HG03565 (cell line): ENCODE measurements around the gene SGCD.

Source experiments
- ATAC-seq: cut with Tn5 transposase; IDR thresholded peaks from one replicate; pipeline ENCODE4 v1.9.1; 2021; ENCODE audit warnings: mild to moderate bottlenecking, moderate library complexity; ENCODE audit not compliant: unreplicated experiment

SGCD gene

DNA sequence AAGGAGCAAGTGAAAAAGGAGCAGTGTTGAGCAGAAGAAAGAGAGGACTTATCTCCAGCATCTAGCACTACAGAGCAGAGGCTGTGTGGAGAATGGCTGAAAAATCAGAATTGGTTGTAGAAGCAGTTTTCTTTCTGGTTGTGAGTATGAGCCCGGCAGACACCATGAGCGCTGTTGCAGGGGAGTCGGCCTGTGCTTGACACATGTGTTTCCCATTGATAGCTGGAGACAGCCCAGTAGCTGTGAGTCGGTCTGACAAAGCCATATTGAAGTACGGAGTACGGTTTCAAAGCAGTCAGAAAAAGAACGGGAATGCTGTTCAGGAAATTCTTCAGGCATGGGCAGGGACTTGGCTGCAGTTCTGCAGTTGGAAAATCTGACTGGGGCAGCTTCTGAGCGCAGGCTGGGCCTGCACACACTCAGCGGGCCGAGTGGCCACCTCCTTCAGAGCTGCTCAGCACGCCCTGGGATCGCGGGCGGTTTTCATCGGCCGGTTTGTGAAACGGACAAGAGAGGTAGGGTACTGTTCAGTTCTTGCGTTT, at the start of gene SGCD:
Gene SGCD, plus strand, starts transcription at position 447 of the 542 bp plus-strand sequence.
- ATAC-seq, result no peak

DNA sequence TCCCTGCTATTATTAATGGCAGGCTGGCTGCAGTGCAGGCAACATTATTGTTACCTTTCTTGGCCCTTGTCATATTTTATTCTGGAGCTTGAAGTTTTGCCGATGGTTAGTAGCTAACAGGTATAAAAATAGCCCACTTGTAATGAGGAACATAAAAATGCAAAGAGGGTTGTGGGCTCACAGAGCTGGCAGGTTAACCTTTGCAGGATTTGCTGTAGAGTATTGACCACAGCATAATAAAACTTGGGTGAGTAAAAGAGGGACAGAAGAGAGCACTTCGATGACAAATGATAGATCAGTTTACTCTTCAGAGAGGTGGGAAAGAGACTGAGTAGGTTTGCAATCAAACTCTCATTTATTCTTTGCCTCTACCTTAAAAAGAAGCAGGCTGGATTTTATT, 49.7 kb upstream of the SGCD start:
- no peak for ATAC-seq

DNA sequence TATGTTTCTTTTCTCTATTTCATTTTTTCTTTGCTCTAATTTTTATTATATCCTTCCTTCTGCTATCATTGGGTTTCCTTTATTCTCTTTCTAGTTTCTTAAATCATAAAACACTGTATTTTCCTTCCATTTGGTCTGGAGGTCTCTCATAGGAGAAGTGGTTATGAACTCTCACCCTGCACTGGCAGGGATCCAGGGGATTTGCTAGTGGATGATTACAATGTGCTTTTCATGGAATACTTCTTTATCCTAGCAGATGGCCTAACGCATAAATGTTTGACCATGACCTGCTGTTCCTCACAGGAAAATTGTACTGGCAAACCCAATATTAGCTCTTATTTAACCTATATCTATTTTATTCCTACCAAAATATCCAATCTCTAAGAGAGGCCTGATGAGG, 31.5 kb upstream of the SGCD start:
- no peak for ATAC-seq

DNA sequence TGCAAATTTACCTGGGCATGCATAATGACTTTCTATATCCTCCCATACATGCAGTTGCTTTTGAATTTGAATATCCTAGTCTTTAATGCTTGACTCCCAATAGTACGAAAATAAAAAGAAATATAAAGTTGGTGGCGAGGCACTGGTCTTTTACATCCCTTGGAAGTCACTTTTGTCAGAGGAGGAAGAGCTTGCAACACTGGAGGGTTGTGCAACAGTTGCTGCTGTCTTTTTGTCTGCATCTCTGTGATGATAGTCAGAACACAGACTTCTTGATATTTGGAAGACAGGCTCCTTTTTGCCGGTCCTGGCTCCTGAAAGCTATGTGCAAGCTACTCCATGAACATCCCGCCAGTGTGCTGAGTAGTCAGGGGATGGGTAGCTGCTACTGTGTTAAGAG, 16.8 kb upstream of the SGCD start:
- ATAC-seq, result no peak

DNA sequence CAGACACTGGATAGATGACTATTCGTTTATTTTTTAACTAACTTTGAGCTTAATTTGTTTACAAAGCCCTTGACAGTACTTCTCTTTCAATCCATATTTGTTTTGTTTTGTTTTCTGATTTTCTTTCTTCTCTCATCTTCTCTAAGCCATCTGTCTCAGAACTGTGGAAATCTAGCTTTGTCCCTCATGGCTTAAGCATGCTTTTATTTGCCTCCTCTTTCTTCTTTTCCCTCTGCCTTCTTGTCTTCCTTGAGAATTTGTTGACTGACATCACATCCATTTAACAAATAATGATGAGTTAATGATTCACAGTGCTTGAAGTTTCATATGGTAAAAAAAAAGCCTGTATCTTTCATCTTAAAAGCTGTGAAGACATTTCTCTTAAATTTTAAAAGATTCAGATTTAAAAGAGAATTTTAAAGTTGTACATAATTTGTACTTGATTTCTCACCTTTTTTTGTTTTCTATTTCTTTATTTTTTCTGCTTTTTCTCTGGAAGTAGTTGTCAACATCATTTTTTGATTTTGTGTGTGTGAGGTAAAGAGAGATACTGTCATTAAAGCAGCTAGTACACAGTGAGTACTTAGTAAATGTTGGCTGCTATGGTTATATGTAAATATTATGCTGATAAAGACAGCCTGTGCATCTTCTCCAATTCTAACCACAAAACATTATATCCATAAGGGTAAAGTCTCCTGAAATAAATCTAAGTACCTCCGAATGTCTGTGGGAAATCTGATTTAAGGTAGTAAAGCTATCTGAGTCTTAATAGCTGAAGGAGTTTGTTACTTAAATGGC, 13.9 kb upstream of the SGCD start:
- ATAC-seq, result no peak

DNA sequence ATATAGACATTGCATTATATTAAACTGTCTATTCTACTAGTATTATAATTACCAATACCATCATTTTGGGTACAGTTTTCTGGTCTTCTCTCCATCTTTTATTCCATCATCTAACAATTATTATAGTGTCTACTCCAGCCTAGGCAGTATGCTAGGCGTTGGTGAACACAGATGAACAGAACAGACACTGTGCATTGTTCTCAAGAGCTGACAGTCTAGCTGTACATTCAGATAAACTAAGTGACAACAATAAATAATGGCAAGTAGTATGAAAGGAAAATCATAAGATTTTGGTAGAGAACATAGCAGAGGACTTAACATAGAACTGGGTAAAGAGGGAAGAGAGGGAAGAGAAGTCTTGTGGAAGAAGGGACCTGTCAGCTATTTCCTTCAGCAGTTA, 12.5 kb upstream of the SGCD start:
- ATAC-seq, result no peak

DNA sequence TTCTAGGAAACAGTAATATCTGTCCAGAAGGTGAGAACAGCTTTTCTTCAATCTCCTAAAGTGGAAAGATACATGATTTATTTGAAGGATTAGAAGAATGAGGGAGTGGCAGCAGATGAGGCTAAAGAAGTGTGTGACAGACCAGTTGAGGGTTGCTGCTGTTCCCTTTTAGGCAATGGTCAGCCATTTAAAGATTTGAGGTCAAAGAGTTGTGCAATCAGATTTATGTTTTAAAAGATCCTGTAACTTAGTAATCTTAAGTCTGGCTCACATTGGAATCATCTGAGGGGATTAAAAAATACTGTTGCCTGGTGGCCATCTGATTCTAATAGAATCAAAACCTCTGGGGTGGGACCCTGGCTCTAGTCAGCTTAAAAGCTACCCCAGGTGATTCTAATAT, 4.3 kb upstream of the SGCD start:
- no peak for ATAC-seq

DNA sequence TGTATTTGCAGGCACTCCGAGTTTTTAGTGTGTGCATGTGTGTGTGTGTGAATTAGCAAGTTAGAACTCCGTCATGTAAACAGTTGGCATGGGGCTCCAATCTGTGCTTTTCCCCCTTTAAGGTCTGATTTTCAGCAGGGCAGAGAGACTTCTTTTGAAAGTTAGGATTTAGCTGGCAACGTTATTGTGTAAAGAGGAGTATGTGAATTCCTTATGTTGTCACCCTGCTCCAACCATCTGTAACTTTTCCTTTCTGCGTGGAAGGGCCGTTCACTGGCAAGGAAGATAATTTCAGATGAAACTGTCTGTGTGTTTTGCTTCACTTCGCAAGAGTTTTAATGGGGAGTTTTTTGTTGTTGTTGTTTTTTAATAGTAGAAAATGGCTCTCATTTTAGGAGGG, 332 bp downstream of the SGCD start:
- ATAC-seq, result no peak

DNA sequence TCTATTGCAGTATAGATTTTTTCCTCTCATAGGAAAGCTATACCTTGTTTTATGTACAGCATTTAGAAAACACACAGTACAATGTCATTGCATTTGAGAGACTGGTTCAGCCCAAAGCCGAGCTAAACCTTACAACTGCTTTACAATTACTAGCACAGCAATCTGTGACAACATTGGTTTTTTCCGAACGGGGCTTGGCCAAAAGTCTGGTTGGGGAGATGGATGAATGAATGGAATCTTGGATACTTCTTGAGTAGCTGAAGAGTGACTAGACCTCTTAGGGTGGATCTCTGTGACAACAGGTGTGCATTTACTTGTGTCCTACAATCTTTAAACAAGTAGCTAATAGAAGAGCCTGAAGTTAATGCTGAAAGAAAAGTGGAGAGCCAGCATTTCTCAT, 1.2 kb downstream of the SGCD start:
- ATAC-seq, result no peak

DNA sequence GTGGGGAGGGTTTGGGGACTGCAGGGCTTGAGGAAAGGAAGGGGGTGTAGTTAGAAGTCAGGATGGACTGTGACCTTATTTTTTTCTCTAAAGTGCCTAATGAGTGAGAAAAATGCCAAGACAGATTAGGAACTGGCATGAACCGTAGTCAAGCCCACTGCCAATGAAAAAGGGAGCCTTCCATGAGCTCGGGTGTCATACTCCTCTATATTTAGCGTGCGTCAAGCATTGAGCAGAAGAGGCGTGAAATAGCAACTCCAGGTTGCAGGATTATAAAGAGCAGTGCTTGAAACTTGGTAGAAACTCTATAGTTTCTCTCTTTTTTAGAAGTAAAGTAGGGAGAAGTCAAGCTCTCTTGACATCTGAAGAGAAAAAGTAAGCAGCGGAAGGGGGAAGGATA, 1.8 kb downstream of the SGCD start:
- ATAC-seq, result no peak

DNA sequence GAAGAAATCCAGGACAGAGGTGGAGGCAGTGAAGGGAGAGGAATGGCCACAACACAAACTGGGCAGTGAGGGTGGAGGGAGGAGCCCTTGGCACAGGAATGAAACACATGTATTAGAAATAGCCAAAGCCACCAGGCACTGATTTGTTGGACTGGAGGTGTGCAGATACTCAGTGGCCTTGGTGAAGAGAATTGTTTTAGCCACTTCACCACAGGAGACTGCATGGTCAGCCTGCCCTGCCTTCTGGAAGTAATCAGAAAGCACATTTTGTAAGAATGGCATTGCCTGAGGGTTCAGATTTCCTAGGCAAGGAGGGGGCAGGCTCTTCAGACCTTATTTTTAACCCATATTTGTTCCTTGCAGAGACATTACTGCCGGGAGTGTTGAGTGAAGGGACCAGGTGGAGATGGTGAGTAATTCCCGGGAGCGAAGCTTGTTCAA, 2.2 kb downstream of the SGCD start:
- ATAC-seq, result no peak

DNA sequence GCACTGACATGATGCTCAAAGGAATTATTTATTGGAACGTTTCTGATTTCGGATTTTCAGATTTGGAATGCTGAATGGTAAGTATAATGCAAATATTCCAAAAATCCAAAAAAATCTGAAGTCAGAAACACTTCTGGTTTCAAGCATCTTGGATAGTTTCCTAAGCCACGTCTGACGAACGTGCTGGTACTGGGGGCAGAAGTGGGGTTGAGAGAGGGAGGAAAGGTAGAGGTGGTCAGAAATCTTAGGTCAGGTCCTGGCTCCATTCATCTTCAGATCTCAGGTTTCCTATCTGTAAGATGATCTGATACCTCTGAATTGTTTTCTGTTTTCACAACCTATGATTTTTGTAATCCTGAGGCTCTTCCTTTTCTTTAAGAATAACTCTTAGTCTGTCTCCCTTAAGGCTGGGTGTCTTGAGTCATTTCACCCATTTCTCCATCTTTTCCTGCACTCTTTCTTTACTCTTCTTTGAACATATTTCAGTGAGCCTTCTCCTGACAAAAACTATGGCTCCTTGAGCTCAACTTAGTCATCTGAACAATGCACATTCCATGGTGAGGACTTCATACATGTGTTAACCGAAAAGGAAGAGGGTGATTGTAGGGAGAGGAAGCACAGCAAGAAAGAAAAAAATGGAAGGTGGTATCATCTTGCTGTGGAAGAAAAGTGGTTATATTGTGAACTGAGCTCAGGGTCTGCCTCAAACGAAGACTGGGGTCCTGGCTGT, 3.3 kb downstream of the SGCD start:
- ATAC-seq, result no peak

DNA sequence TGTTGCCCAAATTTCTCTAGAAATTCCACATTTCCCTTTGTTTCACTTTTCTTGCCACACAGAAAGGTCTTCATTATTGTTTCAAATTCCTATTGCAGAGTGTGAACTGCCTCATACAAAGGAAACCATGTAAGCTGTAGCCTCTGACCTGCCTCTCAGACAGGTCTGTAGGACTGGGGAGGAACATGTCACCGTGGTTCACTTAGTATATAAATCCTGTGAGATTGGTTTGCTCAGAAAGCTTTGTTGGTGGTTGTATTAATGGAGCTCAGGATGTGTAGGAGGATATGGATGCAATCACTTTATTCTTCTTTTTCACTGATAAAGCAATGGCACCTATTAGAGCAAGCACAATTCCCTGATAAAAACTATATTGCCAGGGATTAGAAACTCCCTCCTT, 4.2 kb downstream of the SGCD start:
- ATAC-seq, result no peak

DNA sequence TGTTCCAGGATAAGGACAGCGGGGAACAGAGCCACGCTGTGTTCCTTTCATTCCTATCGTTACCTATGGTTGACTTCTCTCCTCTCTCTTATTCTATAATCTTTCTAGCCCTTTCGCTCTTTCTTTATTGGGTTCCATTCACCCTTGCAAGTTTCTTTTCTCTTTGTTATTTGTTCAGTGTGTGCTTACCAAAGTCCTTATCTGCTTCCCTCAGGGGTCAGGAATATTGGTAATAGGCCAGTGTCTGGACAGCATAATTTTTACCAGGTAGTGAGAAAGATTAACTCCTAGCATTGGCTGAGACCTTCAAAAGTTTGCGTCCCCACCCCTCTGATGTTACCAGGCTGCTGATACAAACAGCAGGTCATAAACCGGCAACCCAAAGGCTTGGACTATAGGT, 4.9 kb downstream of the SGCD start:
- ATAC-seq, result no peak

DNA sequence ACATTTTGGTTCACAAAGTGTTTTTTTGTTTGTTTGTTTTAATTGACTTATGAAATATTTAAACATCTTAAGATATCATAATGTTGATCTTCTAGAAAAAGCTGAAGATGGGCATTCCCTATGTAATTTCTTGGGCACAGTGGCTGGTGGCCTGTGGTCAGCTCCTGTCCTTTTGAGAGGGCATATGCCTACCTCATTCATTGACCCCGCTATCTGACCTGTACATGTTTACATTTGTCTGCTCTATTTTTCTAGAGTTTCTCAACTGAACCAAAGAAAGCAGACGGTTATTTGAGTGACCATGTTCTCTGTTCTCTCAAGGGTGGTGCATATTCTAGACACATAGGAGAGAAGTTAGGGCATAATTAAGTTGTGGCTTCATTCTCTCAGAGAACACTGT, 5.3 kb downstream of the SGCD start:
- ATAC-seq, result no peak

DNA sequence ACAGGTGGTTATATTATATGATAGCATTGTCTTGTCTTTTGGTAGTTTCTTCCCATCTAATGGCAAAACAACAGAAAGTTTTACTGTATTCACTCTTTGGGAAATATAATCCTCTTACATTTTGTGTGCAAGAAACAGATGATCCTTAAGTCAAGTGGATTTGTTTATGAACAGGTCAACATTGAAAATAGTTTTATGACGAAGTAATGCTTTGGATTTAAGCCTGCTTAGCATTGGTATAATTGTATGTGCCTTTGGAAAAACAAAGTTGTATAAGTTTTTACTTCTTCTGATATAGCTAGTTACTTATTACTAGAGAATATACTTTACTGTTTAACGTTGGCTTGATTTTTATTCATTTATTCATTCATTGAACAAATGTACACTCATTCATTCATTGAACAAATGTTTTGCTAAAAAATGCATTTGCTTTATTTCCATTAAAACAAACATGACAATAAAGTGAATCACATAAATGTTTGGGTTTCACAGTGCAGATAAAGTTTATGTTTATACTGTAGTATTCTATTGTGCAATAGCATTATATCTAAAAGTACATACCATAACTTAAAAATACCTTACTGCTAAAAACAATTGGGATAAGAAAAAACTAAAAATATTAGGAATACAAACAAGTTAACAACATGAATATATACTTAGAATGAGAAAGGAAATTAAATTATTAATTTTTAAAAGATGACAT, 12.3 kb downstream of the SGCD start:
- no peak for ATAC-seq

DNA sequence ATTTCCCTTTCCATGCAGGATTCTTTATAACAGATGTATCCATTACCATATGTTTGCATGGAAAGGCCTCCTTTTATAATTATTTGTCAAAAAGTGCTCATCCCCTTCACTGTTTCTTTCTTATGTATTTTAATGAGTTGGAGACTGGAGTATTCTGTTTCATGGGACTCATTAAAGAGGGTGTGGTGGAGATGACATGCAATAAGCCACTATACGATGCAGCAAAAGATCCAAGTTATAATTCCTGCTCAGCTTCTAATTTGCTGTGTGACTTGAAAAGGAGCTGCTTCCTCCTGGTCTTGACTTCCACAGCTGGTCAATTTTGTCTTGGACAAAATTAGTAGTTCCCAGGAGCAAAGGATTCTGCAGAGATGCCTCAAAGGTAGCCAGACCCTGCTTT, 13.9 kb downstream of the SGCD start:
- ATAC-seq, result no peak

DNA sequence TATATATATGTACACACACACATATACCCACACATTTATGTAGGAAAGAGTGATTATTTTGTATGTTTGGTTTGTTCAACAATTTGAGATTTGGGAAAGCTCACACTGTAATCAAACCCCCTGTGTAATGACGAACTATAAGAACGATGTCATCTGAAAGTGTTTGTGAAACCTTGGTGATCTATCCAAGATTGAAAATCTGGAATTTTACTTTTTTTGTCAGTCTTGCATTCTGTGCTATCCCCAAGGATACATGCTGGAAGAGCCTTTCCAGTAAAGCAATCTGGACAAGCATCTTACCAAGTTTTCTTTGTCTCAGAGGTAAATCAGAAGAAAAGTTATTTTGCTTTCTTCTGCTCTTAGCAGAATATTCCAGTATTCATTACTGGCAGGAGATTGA, 23.3 kb downstream of the SGCD start:
- no peak for ATAC-seq

DNA sequence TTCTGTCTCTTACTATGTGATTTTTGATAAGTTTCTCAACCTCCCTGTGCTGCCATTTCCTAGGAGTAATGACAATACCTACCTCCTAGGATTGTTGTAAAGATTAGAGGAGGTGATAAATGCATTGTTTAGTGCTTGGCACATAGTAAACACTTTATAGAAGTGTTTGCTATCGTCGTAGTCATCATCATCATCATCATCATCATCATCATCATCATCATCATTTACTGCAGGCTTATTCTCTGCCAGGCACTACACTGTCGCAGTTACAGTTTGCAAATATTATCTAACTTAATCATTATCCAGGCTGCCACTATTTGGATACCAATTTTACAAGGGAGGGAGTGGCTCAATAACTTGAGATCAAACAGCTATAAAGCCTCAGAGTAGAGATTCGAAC, 24.5 kb downstream of the SGCD start:
- no peak for ATAC-seq

DNA sequence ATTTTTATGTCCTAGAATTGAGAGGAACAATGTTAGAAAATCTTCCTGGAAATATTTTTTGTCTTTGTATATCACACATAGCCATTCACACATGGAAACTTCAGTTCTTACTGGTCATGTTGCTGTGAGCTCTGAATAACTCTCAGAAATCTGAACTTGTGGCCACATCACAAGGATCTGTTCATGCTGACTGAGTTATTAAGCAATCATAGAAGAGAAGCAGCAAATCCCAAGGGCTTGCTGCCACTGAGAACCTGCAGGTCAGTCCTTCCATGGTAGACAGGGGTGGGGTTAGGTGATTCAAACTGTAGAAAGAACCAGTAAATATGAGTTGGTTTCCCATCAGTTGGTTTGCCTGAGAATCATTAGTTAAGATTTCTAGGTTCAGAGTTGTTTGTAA, 27.6 kb downstream of the SGCD start:
- ATAC-seq, result no peak

DNA sequence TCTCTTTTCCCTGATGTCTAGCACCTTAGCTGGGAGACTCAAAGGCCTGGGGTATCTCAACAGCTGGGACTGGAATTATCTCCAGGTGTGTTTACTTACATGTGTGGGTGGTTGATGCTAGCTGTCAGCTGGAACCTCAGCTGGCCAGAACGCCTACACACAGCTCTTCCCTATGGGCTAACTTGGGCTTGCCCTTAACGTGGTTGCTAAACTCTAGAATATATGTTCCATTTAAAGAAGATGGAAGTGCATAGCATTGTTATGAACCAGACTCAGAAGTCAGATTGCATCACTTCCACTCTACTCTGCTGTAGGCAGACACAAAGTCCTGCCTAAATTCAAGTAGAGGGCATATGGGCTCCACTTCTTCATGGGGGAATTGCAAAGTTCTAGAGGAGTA, 29.3 kb downstream of the SGCD start:
- no peak for ATAC-seq

DNA sequence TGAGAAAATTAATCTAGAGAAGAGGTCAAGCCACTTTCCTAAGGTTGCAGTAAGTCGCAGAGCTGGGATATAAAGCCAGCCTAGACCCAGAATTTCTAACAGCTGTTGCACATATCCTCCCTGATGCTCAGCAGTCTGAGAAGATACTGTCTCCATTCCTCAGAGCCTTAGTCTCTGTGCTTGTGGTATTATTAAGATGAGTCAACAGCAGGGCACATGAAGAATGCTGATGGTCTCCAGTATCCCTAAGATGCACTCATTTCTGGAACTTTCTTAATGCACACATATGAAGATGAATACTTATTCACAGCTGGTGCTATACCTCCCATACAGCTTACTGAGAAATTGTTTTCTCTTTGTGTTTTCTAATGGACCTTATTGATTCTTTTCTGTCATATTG, 32.5 kb downstream of the SGCD start:
- ATAC-seq, result no peak
